Urothelium cell line (cell line): ENCODE data around the gene ZNF846.
A peak's percentile ranks its signal among the peaks of the same experiment; 100 is the strongest.
"Not testable (repeated sequence)": the region's sequence is repeated elsewhere in the genome, so short reads cannot be mapped to it uniquely, and the experiment has no call there.

Experiments used
- DNase-seq: peaks from one replicate; pipeline ENCODE4 v3.0.0; 2011; ENCODE audit warnings: low spot score, mixed read lengths
- FAIRE-seq: peaks from 2 replicates; lab custom pipeline; 2011; peaks lifted over from hg19 to GRCh38; lab: Jason Lieb, UNC

ZNF846 gene

GRCh38 chr19:9785367-9786331 is 17.1 kb upstream of the ZNF846 start:
- DNase-seq (peak; percentile 92), FAIRE-seq (no peak)

- peak; percentile 71 for FAIRE-seq
- DNase-seq: not testable (repeated sequence)
Measured at GRCh38 chr19:9784163-9784496, 15.6 kb upstream of the ZNF846 start.

- FAIRE-seq: no peak
- no peak for DNase-seq
Measured at GRCh38 chr19:9782338-9782737, 13.8 kb upstream of the ZNF846 start.

GRCh38 chr19:9757544-9758501 is 10.7 kb downstream of the ZNF846 start:
- DNase-seq (no peak), FAIRE-seq (no peak)

- no peak for FAIRE-seq
- DNase-seq: no peak
Measured at GRCh38 chr19:9752701-9753443, 15.7 kb downstream of the ZNF846 start.

- FAIRE-seq: no peak
- DNase-seq: no peak
Measured at GRCh38 chr19:9751446-9751845, 17.1 kb downstream of the ZNF846 start.

- DNase-seq (no peak), FAIRE-seq (no peak)
Measured at GRCh38 chr19:9741476-9742171, 26.9 kb downstream of the ZNF846 start.

GRCh38 chr19:9735986-9736385 is 32.6 kb downstream of the ZNF846 start:
- no peak for FAIRE-seq
- no peak for DNase-seq

GRCh38 chr19:9730056-9730455 is 38.5 kb downstream of the ZNF846 start:
- DNase-seq, FAIRE-seq: not testable (repeated sequence)

GRCh38 chr19:9729162-9729561 is 39.4 kb downstream of the ZNF846 start:
- FAIRE-seq: no peak
- no peak for DNase-seq

GRCh38 chr19:9727644-9728043 is 40.9 kb downstream of the ZNF846 start:
- no peak for FAIRE-seq
- no peak for DNase-seq

GRCh38 chr19:9725508-9726201 is 42.9 kb downstream of the ZNF846 start:
- not testable (repeated sequence) for FAIRE-seq, DNase-seq

- no peak for FAIRE-seq
- DNase-seq: no peak
Measured at GRCh38 chr19:9724157-9724556, 44.4 kb downstream of the ZNF846 start.

GRCh38 chr19:9721861-9722260 is 46.7 kb downstream of the ZNF846 start:
- DNase-seq: no peak
- no peak for FAIRE-seq

- DNase-seq: no peak
Measured at GRCh38 chr19:9720541-9720940, 48.0 kb downstream of the ZNF846 start.

GRCh38 chr19:9711815-9712214 is 56.7 kb downstream of the ZNF846 start:
- no peak for FAIRE-seq
- DNase-seq: no peak

More at GRCh38 chr19:9720541-9720940, 48.0 kb downstream of the ZNF846 start:
- no peak for FAIRE-seq

GRCh38 chr19:9709305-9709704 is 59.2 kb downstream of the ZNF846 start:
- DNase-seq (no peak), FAIRE-seq (no peak)

- DNase-seq: no peak
- no peak for FAIRE-seq
Measured at GRCh38 chr19:9705836-9706235, 62.7 kb downstream of the ZNF846 start.

- DNase-seq (no peak), FAIRE-seq (no peak)
Measured at GRCh38 chr19:9702186-9702585, 66.4 kb downstream of the ZNF846 start.
